ENCODE results near the gene LAYN. TPM values are rescaled to one million over a fixed set of nuclear protein-coding genes. Genes with fewer than 3 reads are reported as not detected.
A peak's percentile ranks its signal among the peaks of the same experiment; 100 is the strongest.

Gene LAYN
- total RNA-seq, 4 donors from 2014 or later, result 5.6 to 19.7 (median 10.3) TPM

GRCh38 chr11:111601636-111601978 lies 61.1 kb downstream of the LAYN start:
- no peaks in the 10 kb centered on the region for H3K27me3 ChIP-seq
- peaks cover 6 to 36% (median 17%) of the 10 kb centered on the region in 4 donors for H3K4me1 ChIP-seq
- no peaks in the 10 kb centered on the region for H3K36me3 ChIP-seq
- no peak for TF ChIP-seq POLR2A (IDR thresholded peaks at IDR 0.05)
- no peak for TF ChIP-seq CTCF (IDR thresholded peaks at IDR 0.05)
- TF ChIP-seq EP300 (IDR thresholded peaks at IDR 0.05; ENCODE audit: low read depth), result no peak
- no peak for TF ChIP-seq POLR2AphosphoS5 (IDR thresholded peaks at IDR 0.05)
- peak overlapping the region; percentile 9 to 85 (median 78) for H3K4me3 ChIP-seq
- no peaks in the 10 kb centered on the region for H3K9me3 ChIP-seq
- WGBS, 2 donors (ENCODE audit: low coverage in 1 of 2), result 14 to 21% methylated on average over 8 to 9 of the region's 9 CpGs
- intact Hi-C loops (cut with DNase I; ENCODE audit: low total_unique reads) (loop anchor here (2.0 kb wide), 1 partner anchor 175 kb away; no protein-coding TSS in a partner anchor), in situ Hi-C loops (cut with MboI; ENCODE audit: low pct_ligation_motif_present in 1 of 4, low pct_unique_long_range_greater_than_20kb in 1 of 4, low sequenced_read_pairs in 3 of 4) (loop anchor here in 3 of 4 donors (5.0 to 25.0 kb wide), 3 partner anchors 163 to 486 kb away; partner anchors contain the start of genes PPP2R1B (in 1 of the 3), SDHD (in 1 of the 3) and TIMM8B (in 1 of the 3))
- DNase-seq, result no peak
- peak overlapping the region; percentile 94 to 98 (median 97) for H3K27ac ChIP-seq

- 0% methylated on average over 65 of the region's 100 CpGs; no CpG with 5 or more reads in 1 of the 2 donors for WGBS, 2 donors (ENCODE audit: low coverage in 1 of 2)
- peak within 1 kb of the TSS; percentile 73 to 85 (median 78) for H3K4me3 ChIP-seq
- intact Hi-C loops (cut with DNase I; ENCODE audit: low total_unique reads), result loop anchor here (2.0 kb wide), 1 partner anchor 175 kb away; no protein-coding TSS in a partner anchor
- H3K27me3 ChIP-seq, result no peaks in the 10 kb centered on the region
- peaks cover 6 to 36% (median 17%) of the 10 kb centered on the region in 4 donors for H3K4me1 ChIP-seq
- in situ Hi-C loops (cut with MboI; ENCODE audit: low pct_ligation_motif_present in 1 of 4, low pct_unique_long_range_greater_than_20kb in 1 of 4, low sequenced_read_pairs in 3 of 4), result loop anchor here in 3 of 4 donors (5.0 to 25.0 kb wide), 3 partner anchors 163 to 485 kb away; partner anchors contain the start of genes PPP2R1B (in 1 of the 3), SDHD (in 1 of the 3) and TIMM8B (in 1 of the 3)
- no peaks in the 10 kb centered on the region for H3K9me3 ChIP-seq
- H3K36me3 ChIP-seq, result no peaks in the 10 kb centered on the region
- H3K27ac ChIP-seq, result peak within 1 kb of the TSS; percentile 94 to 98 (median 97)
- TF ChIP-seq POLR2AphosphoS5 (IDR thresholded peaks at IDR 0.05), result peak; percentile 95 to 96 (median 96)
- no peak for TF ChIP-seq EP300 (IDR thresholded peaks at IDR 0.05; ENCODE audit: low read depth)
- peak; percentile 85 to 98 (median 92) for TF ChIP-seq CTCF (IDR thresholded peaks at IDR 0.05)
- peak; percentile 55 for TF ChIP-seq POLR2A (IDR thresholded peaks at IDR 0.05)
- peak; percentile 95 for DNase-seq
Measured at GRCh38 chr11:111601979-111602864, 61.7 kb downstream of the LAYN start, which contains the start of gene SIK2. TSS of gene SIK2 (plus strand) at chr11:111602449. CDS start at chr11:111602564, 115 bp downstream.

GRCh38 chr11:111602865-111603610 lies 62.5 kb downstream of the LAYN start:
- peak overlapping the region; percentile 94 to 98 (median 97) for H3K27ac ChIP-seq
- peak overlapping the region; percentile 73 to 85 (median 78) for H3K4me3 ChIP-seq
- in situ Hi-C loops (cut with MboI; ENCODE audit: low pct_ligation_motif_present in 1 of 4, low pct_unique_long_range_greater_than_20kb in 1 of 4, low sequenced_read_pairs in 3 of 4) (loop anchor here in 3 of 4 donors (5.0 to 25.0 kb wide), 3 partner anchors 162 to 484 kb away; partner anchors contain the start of genes PPP2R1B (in 1 of the 3), SDHD (in 1 of the 3) and TIMM8B (in 1 of the 3)), intact Hi-C loops (cut with DNase I; ENCODE audit: low total_unique reads) (no loop called here)
- WGBS, 2 donors (ENCODE audit: low coverage in 1 of 2), result 8 to 10% methylated on average over 2 to 6 of the region's 44 CpGs
- TF ChIP-seq POLR2A (IDR thresholded peaks at IDR 0.05) (no peak), CTCF (IDR thresholded peaks at IDR 0.05) (no peak), POLR2AphosphoS5 (IDR thresholded peaks at IDR 0.05) (no peak), EP300 (IDR thresholded peaks at IDR 0.05; ENCODE audit: low read depth) (no peak)
- peak; percentile 44 for DNase-seq
- peaks cover 6 to 35% (median 17%) of the 10 kb centered on the region in 4 donors for H3K4me1 ChIP-seq
- H3K9me3 ChIP-seq, result no peaks in the 10 kb centered on the region
- H3K36me3 ChIP-seq, result no peaks in the 10 kb centered on the region
- H3K27me3 ChIP-seq, result no peaks in the 10 kb centered on the region
